ENCODE measurements around the gene MTG1.

Gene MTG1

GRCh38 chr10:133471300-133472109 lies 77.5 kb downstream of the MTG1 start:
- DNase-seq, result no peak
